Fibroblast of pulmonary artery (primary cell): ENCODE data around the gene DUSP21.

ENCODE experiments used
- DNase-seq: peaks from one replicate; pipeline ENCODE4 v3.0.0-alpha.2; 2010; ENCODE audit warnings: low read depth
- H3K4me3 ChIP-seq: replicated peaks from 2 replicates; pipeline ENCODE4 v1.5.1; 2011; ENCODE audit warnings: low read depth, mild to moderate bottlenecking, control low read depth, low read length, moderate library complexity
- CTCF ChIP-seq: IDR thresholded peaks from 2 replicates; pipeline ENCODE4 v1.5.1; 2011; ENCODE audit warnings: mild to moderate bottlenecking, control low read depth, low read length, inconsistent platforms; ENCODE audit errors: missing control alignments

Gene DUSP21

GRCh38 chrX:44871931-44872820 lies 28.4 kb downstream of the DUSP21 start:
- no peak for TF ChIP-seq CTCF
- DNase-seq: peak; percentile 17
- H3K4me3 ChIP-seq: peak overlapping the region; percentile 78

GRCh38 chrX:44872821-44873414 lies 29.1 kb downstream of the DUSP21 start, which contains the start of gene KDM6A:
KDM6A (plus strand) TSS chrX:44873188; CDS start chrX:44873552, 364 bp downstream.
- DNase-seq: peak; percentile 96
- no peak for TF ChIP-seq CTCF
- peak within 1 kb of the TSS; percentile 78 for H3K4me3 ChIP-seq

GRCh38 chrX:44873415-44874276 lies 29.8 kb downstream of the DUSP21 start:
- peak; percentile 44 for DNase-seq
- H3K4me3 ChIP-seq: peak overlapping the region; percentile 78
- TF ChIP-seq CTCF: no peak

GRCh38 chrX:44874420-44875184 lies 30.8 kb downstream of the DUSP21 start:
- H3K4me3 ChIP-seq: peak overlapping the region; percentile 78
- DNase-seq: peak; percentile 24
- no peak for TF ChIP-seq CTCF

- no peak for TF ChIP-seq CTCF
- no peak for DNase-seq
- peak overlapping the region; percentile 78 for H3K4me3 ChIP-seq
These were observed 31.3 kb downstream of the DUSP21 start for GRCh38 chrX:44875185-44875489.

- H3K4me3 ChIP-seq: peak overlapping the region; percentile 78
- no peak for TF ChIP-seq CTCF
- no peak for DNase-seq
These were observed 32.3 kb downstream of the DUSP21 start for GRCh38 chrX:44876086-44876485.
